Heart left ventricle (tissue), 16 donors: ENCODE data around the gene SH3RF2. TPM values are rescaled to one million over a fixed set of nuclear protein-coding genes. Genes with fewer than 3 reads are reported as not detected.
"Not testable (repeated sequence)": the region's sequence is repeated elsewhere in the genome, so short reads cannot be mapped to it uniquely, and the experiment has no call there.

Experiments
- ATAC-seq, 4 donors: fragments of 200-7000 bp; cut with Tn5 transposase; one replicate each; pipeline ENCODE4 v1.9.1; 2020 to 2022; ENCODE audit warnings: moderate library complexity in 4 of 4, mild to moderate bottlenecking in 3 of 4, moderate number of reproducible peaks in 1 of 4
- DNase-seq, 5 donors: peaks; one replicate each; pipeline ENCODE4 v3.0.0-alpha.2; 2020
- H3K27ac ChIP-seq, 12 donors: fragments of 200-600 bp; sonication (generic) in 4 of 12; one replicate each; pipeline versions ENCODE4 v1.5.0 to v1.8.0; 2016 to 2022; ENCODE audit warnings: mild to moderate bottlenecking in 2 of 12
- H3K27me3 ChIP-seq, 9 donors: fragments of 200-600 bp; sonication (generic) in 2 of 9; one replicate each; pipeline versions ENCODE4 v1.5.1 to v1.8.0; 2016 to 2022; ENCODE audit warnings: mild to moderate bottlenecking in 3 of 9
- H3K36me3 ChIP-seq, 9 donors: fragments of 200-600 bp; sonication (generic) in 2 of 9; one replicate each; pipeline versions ENCODE4 v1.5.0 to v1.8.0; 2018 to 2022; ENCODE audit warnings: mild to moderate bottlenecking in 2 of 9
- H3K4me1 ChIP-seq, 12 donors: fragments of 200-600 bp; sonication (generic) in 4 of 12; one replicate each; pipeline versions ENCODE4 v1.5.0 to v1.8.0; 2016 to 2022; ENCODE audit warnings: mild to moderate bottlenecking in 3 of 12
- H3K4me3 ChIP-seq, 12 donors: fragments of 200-600 bp; sonication (generic) in 4 of 12; one replicate each; pipeline versions ENCODE4 v1.5.0 to v1.8.0; 2017 to 2022; ENCODE audit warnings: mild to moderate bottlenecking in 9 of 12, moderate library complexity in 4 of 12
- H3K9me3 ChIP-seq, 12 donors: fragments of 200-600 bp; sonication (generic) in 4 of 12; one replicate each; pipeline versions ENCODE4 v1.5.0 to v1.8.0; 2016 to 2022; ENCODE audit warnings: mild to moderate bottlenecking in 1 of 12
- POLR2A ChIP-seq, 2 donors: fragments of 450-650 bp; IDR thresholded peaks; one replicate each; pipeline ENCODE4 v1.6.1; 2017; ENCODE audit warnings: antibody characterized with exemption in 2 of 2, mild to moderate bottlenecking in 2 of 2, moderate library complexity in 2 of 2
- WGBS, 4 donors: extraction: QIAGEN DNeasy Blood & Tissue Kit in 2 of 4; methylation state at CpG; one replicate each; pipeline versions ENCODE4 v1.1.5 to v1.1.7; 2013 to 2018; 5-methylcytosine and 5-hydroxymethylcytosine counted together
- intact Hi-C, 10 donors: fragments of 100-400 bp; cut with DNase I; formaldehyde crosslinking; loops; one replicate each; pipeline versions ENCODE4 v1.11.1 to v1.14.2; 2022
- polyA plus RNA-seq, 2 donors: library from polyadenylated mRNA; stranded (reverse); fragments of 200-250 nt; gene quantifications; one replicate each; pipeline ENCODE4 v1.2.3, GENCODE V29; 2013
- total RNA-seq, 9 donors: library from RNA; depleted of rRNA in 2 of 9; stranded (reverse); fragments of >200 nt in 2 of 9; fragmentation: NEBNext Ultra II Directional in 3 of 9; extraction: Animal tissue kit (Norgen Biotek cat#: 25700) in 3 of 9; gene quantifications; one replicate each; pipeline versions ENCODE4 v1.1.0 to v1.2.4, GENCODE V29; 2016 to 2023
- TF ChIP-seq, protein P1 (sequence below), 12 donors: fragments of 200-600 bp; sonication (generic) in 4 of 12; IDR thresholded peaks; one replicate each; pipeline versions ENCODE4 v1.5.0 to v1.8.0; 2018 to 2022; ENCODE audit warnings: antibody characterized with exemption in 12 of 12, mild to moderate bottlenecking in 5 of 12
- donor health status: ischemic (EF 13 %, LVEDD 7.1; RV severe dilation, severe dysfunction).
- donor health status: healthy with polysubstance abuse.
- donor health status: DM: no; HTN: yes; CAD: no.
- donor health status: DM: no; HTN: no; CAD: no.
- donor health status: ischemic (EF 25% LVEDD 6.9; RV normal size, moderate dysfunction).
- donor health status: ischemic (EF 25% LVEDD 5.7; RV mildly dilated, moderate dysfunction).
- donor health status: healthy.
- donor health status: DM: yes; HTN: yes; CAD: no.
- donor health status: ischemic (EF 35%, LVEDD 5.7; RV mildly dilated, moderate dysfunction).
- donor health status: nonischemic (EF 11% LVEDD 7.7; RV severe dilation, severe dysfunction).
- donor health status: DM: yes; HTN: yes; CAD: no.
- donor health status: PGD.
- donor health status: ischemic (EF 29% LVEDD 5.4; RV normal size, mild dysfunction).
- donor health status: nonischemic (EF 23%, LVEDD 6.1; RV moderate dilation, normal function).

SH3RF2 gene
- total and polyA plus RNA-seq, 11 donors = 31.3 to 750 (median 180) TPM

DNA sequence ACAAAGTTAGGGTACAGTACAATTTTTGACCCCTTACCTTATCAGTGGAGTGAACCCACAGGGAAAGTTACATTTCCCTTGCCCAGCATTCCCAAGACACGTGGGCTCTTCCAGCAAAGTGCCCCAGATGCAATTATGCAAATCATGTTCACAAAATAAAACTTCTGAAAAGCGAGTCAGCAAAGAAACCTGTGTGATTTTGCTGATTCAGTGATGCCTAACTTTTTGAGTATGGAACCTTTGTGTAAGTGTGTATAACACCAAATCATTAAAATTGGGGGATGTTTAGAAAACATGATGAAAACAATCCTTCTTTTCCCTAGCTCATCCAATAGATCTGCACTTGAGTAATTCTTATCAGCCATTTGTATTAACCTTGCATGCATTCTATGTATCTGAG, 52.6 kb downstream of the SH3RF2 start:
- H3K4me1 ChIP-seq = peaks cover 0 to 13% (median 0%) of the 10 kb centered on the region in 12 donors
- intact Hi-C loops = no loop called here
- ATAC-seq (no peak), DNase-seq (no peak)
- no peaks in the 10 kb centered on the region for H3K36me3 ChIP-seq
- H3K4me3 ChIP-seq = no peak overlapping the region
- no peak overlapping the region for H3K27ac ChIP-seq
- TF ChIP-seq, protein P1, sequence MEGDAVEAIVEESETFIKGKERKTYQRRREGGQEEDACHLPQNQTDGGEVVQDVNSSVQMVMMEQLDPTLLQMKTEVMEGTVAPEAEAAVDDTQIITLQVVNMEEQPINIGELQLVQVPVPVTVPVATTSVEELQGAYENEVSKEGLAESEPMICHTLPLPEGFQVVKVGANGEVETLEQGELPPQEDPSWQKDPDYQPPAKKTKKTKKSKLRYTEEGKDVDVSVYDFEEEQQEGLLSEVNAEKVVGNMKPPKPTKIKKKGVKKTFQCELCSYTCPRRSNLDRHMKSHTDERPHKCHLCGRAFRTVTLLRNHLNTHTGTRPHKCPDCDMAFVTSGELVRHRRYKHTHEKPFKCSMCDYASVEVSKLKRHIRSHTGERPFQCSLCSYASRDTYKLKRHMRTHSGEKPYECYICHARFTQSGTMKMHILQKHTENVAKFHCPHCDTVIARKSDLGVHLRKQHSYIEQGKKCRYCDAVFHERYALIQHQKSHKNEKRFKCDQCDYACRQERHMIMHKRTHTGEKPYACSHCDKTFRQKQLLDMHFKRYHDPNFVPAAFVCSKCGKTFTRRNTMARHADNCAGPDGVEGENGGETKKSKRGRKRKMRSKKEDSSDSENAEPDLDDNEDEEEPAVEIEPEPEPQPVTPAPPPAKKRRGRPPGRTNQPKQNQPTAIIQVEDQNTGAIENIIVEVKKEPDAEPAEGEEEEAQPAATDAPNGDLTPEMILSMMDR (IDR thresholded peaks at IDR 0.05) = no peak
- no peak for TF ChIP-seq POLR2A (IDR thresholded peaks at IDR 0.05)
- WGBS, 4 donors = 83 to 89% (median 86%) methylated on average over 2 of the region's 2 CpGs
- no peaks in the 10 kb centered on the region for H3K27me3 ChIP-seq
- H3K9me3 ChIP-seq = peaks cover 0 to 12% (median 0%) of the 10 kb centered on the region in 12 donors

GRCh38 chr5:145989428-145989827, 53.0 kb downstream of the SH3RF2 start:
- TF ChIP-seq POLR2A (IDR thresholded peaks at IDR 0.05) = no peak
- TF ChIP-seq, protein P1 (IDR thresholded peaks at IDR 0.05) = no peak
- Histone ChIP-seq H3K4me1 (peaks cover 0 to 10% (median 0%) of the 10 kb centered on the region in 12 donors), H3K4me3 (no peak overlapping the region), H3K27ac (no peak overlapping the region), H3K36me3 (no peaks in the 10 kb centered on the region), H3K9me3 (peaks cover 0 to 12% (median 0%) of the 10 kb centered on the region in 12 donors), H3K27me3 (no peaks in the 10 kb centered on the region)
- WGBS, 4 donors = 85 to 94% (median 90%) methylated on average over 2 of the region's 2 CpGs
- intact Hi-C loops = no loop called here
- DNase-seq = no peak
- ATAC-seq = no peak

GRCh38 chr5:145990170-145990569, 53.8 kb downstream of the SH3RF2 start:
- intact Hi-C loops = no loop called here
- Histone ChIP-seq H3K9me3 (peaks cover 0 to 12% (median 0%) of the 10 kb centered on the region in 12 donors), H3K4me1 (peaks cover 0 to 2% (median 0%) of the 10 kb centered on the region in 12 donors), H3K36me3 (no peaks in the 10 kb centered on the region), H3K4me3 (no peak overlapping the region), H3K27me3 (no peaks in the 10 kb centered on the region), H3K27ac (no peak overlapping the region)
- ATAC-seq (no peak), DNase-seq (no peak)
- TF ChIP-seq POLR2A (IDR thresholded peaks at IDR 0.05) = no peak
- TF ChIP-seq, protein P1 (IDR thresholded peaks at IDR 0.05) = no peak
- 94 to 96% (median 96%) methylated on average over 2 of the region's 2 CpGs for WGBS, 4 donors

DNA sequence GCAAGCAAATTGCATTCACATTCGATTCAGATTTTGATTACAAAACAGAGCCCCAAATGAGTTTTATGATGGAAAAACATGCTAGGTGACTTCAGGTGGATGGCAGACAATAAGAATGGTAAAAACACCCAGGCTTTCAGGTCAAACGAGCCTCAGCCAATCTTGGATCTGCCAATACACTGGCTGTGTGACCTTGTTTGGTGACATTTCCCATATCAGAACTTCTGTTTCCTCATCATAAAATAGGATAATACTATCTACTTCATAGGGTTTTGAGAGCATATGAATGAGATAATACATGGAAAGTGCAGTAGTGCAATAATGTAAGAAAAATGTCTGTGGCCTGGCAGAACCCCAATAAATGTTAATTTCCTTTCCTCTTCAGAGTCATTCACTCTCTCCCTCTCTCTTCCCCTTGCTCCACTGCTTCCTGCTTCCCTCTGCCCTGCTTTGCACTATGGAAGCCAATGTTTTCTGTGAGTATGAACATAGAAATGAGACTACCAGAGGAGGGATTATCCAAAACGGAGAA, 54.7 kb downstream of the SH3RF2 start:
- H3K27ac ChIP-seq = no peak overlapping the region
- peaks cover 0 to 2% (median 0%) of the 10 kb centered on the region in 12 donors for H3K4me1 ChIP-seq
- ATAC-seq = no peak
- DNase-seq = no peak
- no peak for TF ChIP-seq POLR2A (IDR thresholded peaks at IDR 0.05)
- TF ChIP-seq, protein P1 (IDR thresholded peaks at IDR 0.05) = no peak
- no peaks in the 10 kb centered on the region for H3K27me3 ChIP-seq
- intact Hi-C loops = no loop called here
- WGBS, 4 donors = 65 to 74% (median 66%) methylated on average over 3 of the region's 3 CpGs
- H3K4me3 ChIP-seq = no peak overlapping the region
- H3K9me3 ChIP-seq = peaks cover 0 to 12% (median 0%) of the 10 kb centered on the region in 12 donors
- no peaks in the 10 kb centered on the region for H3K36me3 ChIP-seq

DNA sequence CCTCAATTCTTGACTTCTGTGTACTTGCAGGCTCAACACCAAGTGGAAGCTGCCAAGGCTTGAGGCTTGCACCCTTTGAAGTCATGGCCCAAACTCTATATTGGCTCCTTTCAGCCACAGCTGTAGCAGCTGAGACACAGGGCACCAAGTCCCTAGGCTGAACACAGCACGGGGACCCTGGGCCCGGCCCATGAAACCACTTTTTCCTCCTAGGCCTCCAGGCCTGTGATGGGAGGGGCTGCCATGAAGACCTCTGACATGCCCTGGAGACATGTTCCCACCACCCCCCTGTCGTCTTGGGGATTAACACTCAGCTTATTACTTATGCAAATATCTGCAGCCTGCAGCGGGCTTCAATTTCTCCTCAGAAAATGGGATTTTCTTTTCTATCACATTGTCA, 57.2 kb downstream of the SH3RF2 start:
- ATAC-seq, H3K27me3 ChIP-seq, H3K27ac ChIP-seq, intact Hi-C loops, H3K4me3 ChIP-seq, DNase-seq, H3K36me3 ChIP-seq, H3K4me1 ChIP-seq: not testable (repeated sequence)
- 87 to 96% (median 90%) methylated on average over 4 of the region's 4 CpGs for WGBS, 4 donors
- H3K9me3 ChIP-seq = peaks cover 0 to 12% (median 0%) of the 10 kb centered on the region in 12 donors
